Endothelial cell of umbilical vein (primary cell): ENCODE results near the gene PBX2. TPM values are rescaled to one million over a fixed set of nuclear protein-coding genes. Genes with fewer than 3 reads are reported as not detected.

Experiments
- BruUV-seq: library from RNA; stranded (reverse); fragments of 400-500 nt; replicated peaks from 2 replicates; lab custom pipeline; 2021; lab: Mats Ljungman, UMichigan
- CTCF ChIA-PET: fragments of 300-600, 350-600 bp; sonication (Branson Sonifier 250); formaldehyde crosslinking; loops from one replicate; lab custom pipeline; 2021; ENCODE audit warnings: antibody characterized with exemption, inconsistent platforms; lab: Charles Lee
- POLR2A ChIA-PET: fragments of 300-600, 350-600 bp; sonication (Branson Sonifier 250); formaldehyde crosslinking; loops from one replicate; lab custom pipeline; 2021; ENCODE audit warnings: antibody characterized with exemption, inconsistent platforms; lab: Charles Lee
- DNase-seq: peaks from one replicate; pipeline ENCODE4 v3.0.0-alpha.2; 2011; ENCODE audit warnings: low read depth, low spot score
- FAIRE-seq: peaks from 2 replicates; lab custom pipeline; 2011; peaks lifted over from hg19 to GRCh38; lab: Jason Lieb, UNC
- H2AFZ ChIP-seq: 2 replicates; pipeline ENCODE4 v1.6.0; 2012; ENCODE audit warnings: low read depth, low read length, control low read depth, inconsistent platforms
- H3K27ac ChIP-seq: 2 replicates; pipeline ENCODE4 v1.5.1; 2011; ENCODE audit warnings: low read depth, mild to moderate bottlenecking, control low read depth, low read length, moderate library complexity; ENCODE audit not compliant: insufficient read depth
- H3K27me3 ChIP-seq, 2 experiments: 2 replicates each; pipeline versions ENCODE4 v1.6.0 to v1.6.1; 2011; ENCODE audit warnings: low read length in 2 of 2, mixed read lengths in 1 of 2; ENCODE audit not compliant: control insufficient read depth in 2 of 2, insufficient read depth in 2 of 2
- H3K36me3 ChIP-seq, 2 experiments: 2 replicates in 1 of 2; 3 replicates in 1 of 2; pipeline ENCODE4 v1.5.1; 2011; ENCODE audit warnings: low read length in 2 of 2, mild to moderate bottlenecking in 1 of 2, moderate library complexity in 1 of 2; ENCODE audit not compliant: control insufficient read depth in 2 of 2, insufficient read depth in 2 of 2; ENCODE audit errors: extremely low read depth in 1 of 2
- H3K4me1 ChIP-seq: 3 replicates; pipeline ENCODE4 v1.5.1; 2011; ENCODE audit warnings: mild to moderate bottlenecking, low read length; ENCODE audit not compliant: control insufficient read depth, insufficient read depth; ENCODE audit errors: extremely low read depth
- H3K4me2 ChIP-seq: 2 replicates; pipeline ENCODE4 v1.6.1; 2011; ENCODE audit warnings: low read length, control low read depth, mixed read lengths; ENCODE audit not compliant: insufficient read depth
- H3K4me3 ChIP-seq, 3 experiments: fragments of 200-600 bp in 1 of 3; sonication (generic), shearing (Covaris generic) in 1 of 3; replicated peaks in 1 of 3; 2 replicates each; pipeline ENCODE4 v1.5.1; 2011 to 2016; ENCODE audit warnings: control low read depth in 3 of 3, low read length in 3 of 3, mild to moderate bottlenecking in 2 of 3, inconsistent platforms in 1 of 3, low read depth in 1 of 3, moderate library complexity in 1 of 3; ENCODE audit not compliant: insufficient read depth in 1 of 3
- H3K79me2 ChIP-seq: 2 replicates; pipeline ENCODE4 v1.6.0; 2012; ENCODE audit warnings: low read length, inconsistent platforms; ENCODE audit not compliant: control insufficient read depth, insufficient read depth
- H3K9ac ChIP-seq: replicated peaks from 2 replicates; pipeline ENCODE3; 2011; ENCODE audit warnings: low read length, control low read depth; ENCODE audit not compliant: insufficient read depth; ENCODE audit errors: extremely low read depth
- H3K9me1 ChIP-seq: replicated peaks from 3 replicates; pipeline ENCODE4 v1.6.0; 2011; ENCODE audit warnings: mild to moderate bottlenecking, low read length; ENCODE audit not compliant: control insufficient read depth, insufficient read depth; ENCODE audit errors: extremely low read depth
- H3K9me3 ChIP-seq: replicated peaks from 2 replicates; pipeline ENCODE4 v1.5.1; 2012; ENCODE audit warnings: low read length, inconsistent platforms; ENCODE audit not compliant: control insufficient read depth, insufficient read depth
- H4K20me1 ChIP-seq: replicated peaks from 2 replicates; pipeline ENCODE3; 2011; ENCODE audit warnings: mild to moderate bottlenecking, low read length; ENCODE audit not compliant: control insufficient read depth, insufficient read depth; ENCODE audit errors: extremely low read depth
- EZH2 ChIP-seq: IDR thresholded peaks from 2 replicates; pipeline ENCODE4 v1.6.1; 2012; ENCODE audit warnings: borderline replicate concordance, low read depth, mild to moderate bottlenecking, moderate library complexity, low read length, inconsistent platforms; ENCODE audit not compliant: severe bottlenecking
- FOS ChIP-seq: IDR thresholded peaks from 2 replicates; pipeline ENCODE4 v1.6.1; 2011; ENCODE audit warnings: mild to moderate bottlenecking, low read length, moderate library complexity, borderline replicate concordance; ENCODE audit not compliant: insufficient read depth
- GATA2 ChIP-seq: IDR thresholded peaks from 2 replicates; pipeline ENCODE4 v1.7.0; 2011; ENCODE audit warnings: low read depth, mild to moderate bottlenecking, moderate library complexity, mixed read lengths, low read length; ENCODE audit not compliant: insufficient read length, insufficient read depth
- JUN ChIP-seq: IDR thresholded peaks from 2 replicates; pipeline ENCODE4 v1.6.1; 2011; ENCODE audit warnings: borderline replicate concordance, low read depth; ENCODE audit not compliant: insufficient read length, insufficient read depth
- MAX ChIP-seq: IDR thresholded peaks from 2 replicates; pipeline ENCODE4 v1.6.1; 2011; ENCODE audit not compliant: insufficient read depth, insufficient read length
- MYC ChIP-seq: IDR thresholded peaks from one replicate; pipeline ENCODE4 v1.6.1; 2011; ENCODE audit warnings: mild to moderate bottlenecking, low read depth, low read length
- POLR2A ChIP-seq: IDR thresholded peaks from 2 replicates; pipeline ENCODE4 v1.6.1; 2012; ENCODE audit warnings: low read depth, mild to moderate bottlenecking, control low read depth, low read length
- POLR2AphosphoS5 ChIP-seq: IDR thresholded peaks from 2 replicates; pipeline ENCODE4 v1.6.1; 2012; ENCODE audit warnings: low read depth, mild to moderate bottlenecking, control low read depth, low read length, moderate library complexity; ENCODE audit not compliant: insufficient read depth
- dilution Hi-C: fragments of 300-500 bp; cut with MboI; formaldehyde crosslinking; loops from one replicate; pipeline ENCODE4 v1.15.0; 2019; ENCODE audit warnings: low sequenced_read_pairs; ENCODE audit not compliant: extremely low pct_ligation_motif_present
- intact Hi-C: fragments of 100-400 bp; cut with micrococcal nuclease; formaldehyde crosslinking; loops from one replicate; pipeline ENCODE4 v1.10.0; 2022
- polyA plus RNA-seq, 4 experiments: library from polyadenylated mRNA; depleted of rRNA in 3 of 4; stranded (reverse) in 3 of 4; unstranded in 1 of 4; fragments of >200 nt; gene quantifications; 2 replicates each; pipeline versions ENCODE4 v1.2.1 to v1.2.3, GENCODE V29; 2011 to 2012; ENCODE audit warnings: missing spikeins in 1 of 4
- total RNA-seq: library from RNA; stranded (reverse); gene quantifications from 2 replicates; pipeline ENCODE4 v1.2.3, GENCODE V29; 2021
- TF ChIP-seq, protein P1 (sequence below), 2 donors: IDR thresholded peaks; 1 replicate in 1 of 2; 2 replicates in 1 of 2; pipeline ENCODE4 v1.5.1; 2011; ENCODE audit warnings: low read length in 2 of 2, mild to moderate bottlenecking in 2 of 2, moderate library complexity in 2 of 2, control low read depth in 1 of 2, inconsistent platforms in 1 of 2, low read depth in 1 of 2; ENCODE audit not compliant: insufficient read depth in 1 of 2; ENCODE audit errors: extremely low read depth in 1 of 2

Gene PBX2
- total and polyA plus RNA-seq, 2 donors (not counting 3 experiments of a cell fraction or from before 2014, with no cell fraction given), result 82.3 to 100 TPM

DNA sequence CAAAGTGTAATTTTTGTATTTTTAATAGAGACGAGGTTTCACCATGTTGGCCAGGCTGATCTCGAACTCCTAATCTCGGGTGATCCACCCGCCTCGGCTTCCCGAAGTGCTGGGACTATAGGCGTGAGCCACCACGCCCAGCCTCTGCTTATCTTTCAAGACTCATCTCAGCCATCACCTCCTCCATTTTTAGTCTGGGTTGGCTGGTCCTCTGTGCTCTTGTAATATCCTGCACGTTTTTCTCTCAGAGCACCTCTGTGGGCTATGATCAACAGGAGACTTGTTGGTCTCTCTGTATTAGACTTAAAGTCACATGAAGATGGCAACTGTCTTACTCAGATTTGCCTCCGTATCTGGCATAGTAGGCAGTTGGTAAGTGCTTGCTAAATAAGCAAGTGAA is 26.3 kb upstream of the PBX2 start:
- CTCF ChIA-PET, result no interaction called here
- no peaks in the 10 kb centered on the region for H3K27me3 ChIP-seq
- no peaks in the 10 kb centered on the region for H3K79me2 ChIP-seq
- no peak for TF ChIP-seq JUN
- no peak for TF ChIP-seq EZH2
- TF ChIP-seq MYC, result no peak
- TF ChIP-seq, protein P1, sequence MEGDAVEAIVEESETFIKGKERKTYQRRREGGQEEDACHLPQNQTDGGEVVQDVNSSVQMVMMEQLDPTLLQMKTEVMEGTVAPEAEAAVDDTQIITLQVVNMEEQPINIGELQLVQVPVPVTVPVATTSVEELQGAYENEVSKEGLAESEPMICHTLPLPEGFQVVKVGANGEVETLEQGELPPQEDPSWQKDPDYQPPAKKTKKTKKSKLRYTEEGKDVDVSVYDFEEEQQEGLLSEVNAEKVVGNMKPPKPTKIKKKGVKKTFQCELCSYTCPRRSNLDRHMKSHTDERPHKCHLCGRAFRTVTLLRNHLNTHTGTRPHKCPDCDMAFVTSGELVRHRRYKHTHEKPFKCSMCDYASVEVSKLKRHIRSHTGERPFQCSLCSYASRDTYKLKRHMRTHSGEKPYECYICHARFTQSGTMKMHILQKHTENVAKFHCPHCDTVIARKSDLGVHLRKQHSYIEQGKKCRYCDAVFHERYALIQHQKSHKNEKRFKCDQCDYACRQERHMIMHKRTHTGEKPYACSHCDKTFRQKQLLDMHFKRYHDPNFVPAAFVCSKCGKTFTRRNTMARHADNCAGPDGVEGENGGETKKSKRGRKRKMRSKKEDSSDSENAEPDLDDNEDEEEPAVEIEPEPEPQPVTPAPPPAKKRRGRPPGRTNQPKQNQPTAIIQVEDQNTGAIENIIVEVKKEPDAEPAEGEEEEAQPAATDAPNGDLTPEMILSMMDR (IDR thresholded peaks at IDR 0.05; ENCODE audit: extremely low read depth in 1 of 2, insufficient read depth in 1 of 2, low read depth in 1 of 2, low read length in 2 of 2), result no peak
- H4K20me1 ChIP-seq, result no peaks in the 10 kb centered on the region
- dilution Hi-C loops, result no loop called here
- FAIRE-seq (no peak), DNase-seq (no peak)
- POLR2A ChIA-PET, result no interaction called here
- no peaks in the 10 kb centered on the region for H3K9me3 ChIP-seq
- no peak overlapping the region for H2AFZ ChIP-seq
- H3K4me2 ChIP-seq, result no peak overlapping the region
- H3K4me3 ChIP-seq, result no peak overlapping the region
- intact Hi-C loops, result no loop called here
- H3K27ac ChIP-seq, result no peak overlapping the region
- no peaks in the 10 kb centered on the region for H3K9me1 ChIP-seq
- H3K9ac ChIP-seq, result no peak overlapping the region
- H3K36me3 ChIP-seq, result peaks cover 10 to 21% of the 10 kb centered on the region in 2 experiments
- BruUV-seq, result TSS peak; percentile 4
- H3K4me1 ChIP-seq, result no peaks in the 10 kb centered on the region

- Histone ChIP-seq H3K4me3 (no peak overlapping the region), H2AFZ (no peak overlapping the region), H3K9me3 (no peaks in the 10 kb centered on the region), H3K4me2 (no peak overlapping the region), H3K36me3 (peaks cover 11 to 21% of the 10 kb centered on the region in 2 experiments), H3K79me2 (no peaks in the 10 kb centered on the region), H3K27ac (no peak overlapping the region), H3K9me1 (no peaks in the 10 kb centered on the region), H3K9ac (no peak overlapping the region), H3K4me1 (no peaks in the 10 kb centered on the region), H3K27me3 (no peaks in the 10 kb centered on the region), H4K20me1 (no peaks in the 10 kb centered on the region)
- CTCF ChIA-PET, result no interaction called here
- intact Hi-C loops, result no loop called here
- BruUV-seq, result no TSS peak
- TF ChIP-seq MAX (no peak), POLR2A (no peak), JUN (no peak), MYC (no peak), POLR2AphosphoS5 (no peak), EZH2 (no peak), FOS (no peak), GATA2 (no peak)
- TF ChIP-seq, protein P1 (IDR thresholded peaks at IDR 0.05; ENCODE audit: extremely low read depth in 1 of 2, insufficient read depth in 1 of 2, low read depth in 1 of 2, low read length in 2 of 2), result no peak
- DNase-seq (no peak), FAIRE-seq (no peak)
- dilution Hi-C loops, result no loop called here
- POLR2A ChIA-PET, result no interaction called here
Measured at GRCh38 chr6:32215617-32216016, 25.6 kb upstream of the PBX2 start.
